ENCODE results near the gene NFATC3. TPM values are rescaled to one million over a fixed set of nuclear protein-coding genes. Genes with fewer than 3 reads are reported as not detected.

NFATC3 gene
- total RNA-seq, 2 donors from 2014 or later: 64.2 to 90.1 TPM

- Mint-ChIP-seq H3K27ac (no peak overlapping the region), H3K36me3 (peaks cover 0 to 4% of the 10 kb centered on the region in 2 donors), H3K9me3 (no peaks in the 10 kb centered on the region)
- DNase-seq (ENCODE audit: low spot score in 2 of 2) (no peak), ATAC-seq (no peak)
Measured at GRCh38 chr16:68250951-68251350, 165.8 kb downstream of the NFATC3 start.

- no peak for DNase-seq (ENCODE audit: low spot score in 2 of 2)
- H3K36me3 Mint-ChIP-seq: peaks cover 0 to 4% of the 10 kb centered on the region in 2 donors
- no peaks in the 10 kb centered on the region for H3K9me3 Mint-ChIP-seq
- no peak for ATAC-seq
- H3K27ac Mint-ChIP-seq: no peak overlapping the region
Measured at GRCh38 chr16:68251832-68252231, 166.7 kb downstream of the NFATC3 start.

- no peak for ATAC-seq
- H3K9me3 Mint-ChIP-seq: no peaks in the 10 kb centered on the region
Measured at GRCh38 chr16:68252383-68252782, 167.2 kb downstream of the NFATC3 start.

GRCh38 chr16:68253721-68254120 is 168.6 kb downstream of the NFATC3 start:
- H3K9me3 Mint-ChIP-seq: no peaks in the 10 kb centered on the region
- no peak overlapping the region for H3K27ac Mint-ChIP-seq
- H3K36me3 Mint-ChIP-seq: peaks cover 0 to 4% of the 10 kb centered on the region in 2 donors
- ATAC-seq (no peak), DNase-seq (ENCODE audit: low spot score in 2 of 2) (no peak)

More at GRCh38 chr16:68252383-68252782, 167.2 kb downstream of the NFATC3 start:
- H3K27ac Mint-ChIP-seq: no peak overlapping the region
- no peak for DNase-seq (ENCODE audit: low spot score in 2 of 2)
- H3K36me3 Mint-ChIP-seq: peaks cover 0 to 4% of the 10 kb centered on the region in 2 donors

- Mint-ChIP-seq H3K27ac (no peak overlapping the region), H3K9me3 (no peaks in the 10 kb centered on the region), H3K36me3 (peaks cover 0 to 4% of the 10 kb centered on the region in 2 donors)
- ATAC-seq: no peak
- no peak for DNase-seq (ENCODE audit: low spot score in 2 of 2)
Measured at GRCh38 chr16:68255712-68256111, 170.5 kb downstream of the NFATC3 start.

- DNase-seq (ENCODE audit: low spot score in 2 of 2): no peak
- peak overlapping the region; percentile 29 to 59 for H3K27ac Mint-ChIP-seq
- no peak for ATAC-seq
- no peaks in the 10 kb centered on the region for H3K36me3 Mint-ChIP-seq
- H3K9me3 Mint-ChIP-seq: no peaks in the 10 kb centered on the region
Measured at GRCh38 chr16:68257251-68257905, 172.2 kb downstream of the NFATC3 start.

GRCh38 chr16:68257906-68258800 is 173.0 kb downstream of the NFATC3 start:
- ATAC-seq: no peak
- H3K27ac Mint-ChIP-seq: peak overlapping the region; percentile 50 to 59
- H3K36me3 Mint-ChIP-seq: no peaks in the 10 kb centered on the region
- no peak for DNase-seq (ENCODE audit: low spot score in 2 of 2)
- H3K9me3 Mint-ChIP-seq: no peaks in the 10 kb centered on the region

- no peaks in the 10 kb centered on the region for H3K9me3 Mint-ChIP-seq
- H3K36me3 Mint-ChIP-seq: peaks cover 0 to 5% of the 10 kb centered on the region in 2 donors
- H3K27ac Mint-ChIP-seq: no peak overlapping the region
- ATAC-seq (no peak), DNase-seq (ENCODE audit: low spot score in 2 of 2) (no peak)
Measured at GRCh38 chr16:68259007-68259825, 174.0 kb downstream of the NFATC3 start.

GRCh38 chr16:68263559-68264127 is 178.5 kb downstream of the NFATC3 start:
- H3K9me3 Mint-ChIP-seq: no peaks in the 10 kb centered on the region
- DNase-seq (ENCODE audit: low spot score in 2 of 2) (no peak), ATAC-seq (no peak)
- H3K36me3 Mint-ChIP-seq: peaks cover 10 to 20% of the 10 kb centered on the region in 2 donors
- H3K27ac Mint-ChIP-seq: peak overlapping the region; percentile 94 to 97

- ATAC-seq: peak; percentile 73 to 80
- Mint-ChIP-seq H3K9me3 (no peaks in the 10 kb centered on the region), H3K36me3 (peaks cover 10 to 20% of the 10 kb centered on the region in 2 donors), H3K27ac (peak within 1 kb of the TSS; percentile 97)
- peak; percentile 83 to 88 for DNase-seq (ENCODE audit: low spot score in 2 of 2)
Measured at GRCh38 chr16:68264128-68265077, 179.2 kb downstream of the NFATC3 start, which contains the start of gene SLC7A6. SLC7A6 (plus strand) TSS chr16:68264526; CDS start chr16:68274727, 10,201 bp downstream.

- Mint-ChIP-seq H3K27ac (peak overlapping the region; percentile 97), H3K9me3 (no peaks in the 10 kb centered on the region), H3K36me3 (peaks cover 10 to 20% of the 10 kb centered on the region in 2 donors)
- ATAC-seq (peak; percentile 44 to 55), DNase-seq (ENCODE audit: low spot score in 2 of 2) (peak; percentile 60 to 72)
Measured at GRCh38 chr16:68265078-68265920, 180.1 kb downstream of the NFATC3 start.

GRCh38 chr16:68267612-68268405 is 182.6 kb downstream of the NFATC3 start:
- peaks cover 19 to 25% of the 10 kb centered on the region in 2 donors for H3K36me3 Mint-ChIP-seq
- no peaks in the 10 kb centered on the region for H3K9me3 Mint-ChIP-seq
- DNase-seq (ENCODE audit: low spot score in 2 of 2) (no peak), ATAC-seq (no peak)
- H3K27ac Mint-ChIP-seq: peak overlapping the region; percentile 83 to 88

GRCh38 chr16:68269793-68270192 is 184.6 kb downstream of the NFATC3 start:
- Mint-ChIP-seq H3K36me3 (peaks cover 32 to 35% of the 10 kb centered on the region in 2 donors), H3K27ac (peak overlapping the region; percentile 83 to 96), H3K9me3 (no peaks in the 10 kb centered on the region)
- DNase-seq (ENCODE audit: low spot score in 2 of 2) (no peak), ATAC-seq (peak in 1 of 2 donors; percentile 3)

- ATAC-seq (peak; percentile 60 to 67), DNase-seq (ENCODE audit: low spot score in 2 of 2) (no peak)
- Mint-ChIP-seq H3K9me3 (no peaks in the 10 kb centered on the region), H3K36me3 (peaks cover 26 to 33% of the 10 kb centered on the region in 2 donors), H3K27ac (peak overlapping the region; percentile 83 to 96)
Measured at GRCh38 chr16:68270353-68270752, 185.2 kb downstream of the NFATC3 start.

Data from activated naive CD4-positive, alpha-beta T cell treated with anti-CD3 and anti-CD28 coated beads, Interleukin-2, amount 50 U/mL, for 72 hours (primary cell).